Measurements from ENCODE around the gene ASPM.
A peak's percentile ranks its signal among the peaks of the same experiment; 100 is the strongest.

Gene ASPM, protein sequence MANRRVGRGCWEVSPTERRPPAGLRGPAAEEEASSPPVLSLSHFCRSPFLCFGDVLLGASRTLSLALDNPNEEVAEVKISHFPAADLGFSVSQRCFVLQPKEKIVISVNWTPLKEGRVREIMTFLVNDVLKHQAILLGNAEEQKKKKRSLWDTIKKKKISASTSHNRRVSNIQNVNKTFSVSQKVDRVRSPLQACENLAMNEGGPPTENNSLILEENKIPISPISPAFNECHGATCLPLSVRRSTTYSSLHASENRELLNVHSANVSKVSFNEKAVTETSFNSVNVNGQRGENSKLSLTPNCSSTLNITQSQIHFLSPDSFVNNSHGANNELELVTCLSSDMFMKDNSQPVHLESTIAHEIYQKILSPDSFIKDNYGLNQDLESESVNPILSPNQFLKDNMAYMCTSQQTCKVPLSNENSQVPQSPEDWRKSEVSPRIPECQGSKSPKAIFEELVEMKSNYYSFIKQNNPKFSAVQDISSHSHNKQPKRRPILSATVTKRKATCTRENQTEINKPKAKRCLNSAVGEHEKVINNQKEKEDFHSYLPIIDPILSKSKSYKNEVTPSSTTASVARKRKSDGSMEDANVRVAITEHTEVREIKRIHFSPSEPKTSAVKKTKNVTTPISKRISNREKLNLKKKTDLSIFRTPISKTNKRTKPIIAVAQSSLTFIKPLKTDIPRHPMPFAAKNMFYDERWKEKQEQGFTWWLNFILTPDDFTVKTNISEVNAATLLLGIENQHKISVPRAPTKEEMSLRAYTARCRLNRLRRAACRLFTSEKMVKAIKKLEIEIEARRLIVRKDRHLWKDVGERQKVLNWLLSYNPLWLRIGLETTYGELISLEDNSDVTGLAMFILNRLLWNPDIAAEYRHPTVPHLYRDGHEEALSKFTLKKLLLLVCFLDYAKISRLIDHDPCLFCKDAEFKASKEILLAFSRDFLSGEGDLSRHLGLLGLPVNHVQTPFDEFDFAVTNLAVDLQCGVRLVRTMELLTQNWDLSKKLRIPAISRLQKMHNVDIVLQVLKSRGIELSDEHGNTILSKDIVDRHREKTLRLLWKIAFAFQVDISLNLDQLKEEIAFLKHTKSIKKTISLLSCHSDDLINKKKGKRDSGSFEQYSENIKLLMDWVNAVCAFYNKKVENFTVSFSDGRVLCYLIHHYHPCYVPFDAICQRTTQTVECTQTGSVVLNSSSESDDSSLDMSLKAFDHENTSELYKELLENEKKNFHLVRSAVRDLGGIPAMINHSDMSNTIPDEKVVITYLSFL (N-terminal part only)

DNA sequence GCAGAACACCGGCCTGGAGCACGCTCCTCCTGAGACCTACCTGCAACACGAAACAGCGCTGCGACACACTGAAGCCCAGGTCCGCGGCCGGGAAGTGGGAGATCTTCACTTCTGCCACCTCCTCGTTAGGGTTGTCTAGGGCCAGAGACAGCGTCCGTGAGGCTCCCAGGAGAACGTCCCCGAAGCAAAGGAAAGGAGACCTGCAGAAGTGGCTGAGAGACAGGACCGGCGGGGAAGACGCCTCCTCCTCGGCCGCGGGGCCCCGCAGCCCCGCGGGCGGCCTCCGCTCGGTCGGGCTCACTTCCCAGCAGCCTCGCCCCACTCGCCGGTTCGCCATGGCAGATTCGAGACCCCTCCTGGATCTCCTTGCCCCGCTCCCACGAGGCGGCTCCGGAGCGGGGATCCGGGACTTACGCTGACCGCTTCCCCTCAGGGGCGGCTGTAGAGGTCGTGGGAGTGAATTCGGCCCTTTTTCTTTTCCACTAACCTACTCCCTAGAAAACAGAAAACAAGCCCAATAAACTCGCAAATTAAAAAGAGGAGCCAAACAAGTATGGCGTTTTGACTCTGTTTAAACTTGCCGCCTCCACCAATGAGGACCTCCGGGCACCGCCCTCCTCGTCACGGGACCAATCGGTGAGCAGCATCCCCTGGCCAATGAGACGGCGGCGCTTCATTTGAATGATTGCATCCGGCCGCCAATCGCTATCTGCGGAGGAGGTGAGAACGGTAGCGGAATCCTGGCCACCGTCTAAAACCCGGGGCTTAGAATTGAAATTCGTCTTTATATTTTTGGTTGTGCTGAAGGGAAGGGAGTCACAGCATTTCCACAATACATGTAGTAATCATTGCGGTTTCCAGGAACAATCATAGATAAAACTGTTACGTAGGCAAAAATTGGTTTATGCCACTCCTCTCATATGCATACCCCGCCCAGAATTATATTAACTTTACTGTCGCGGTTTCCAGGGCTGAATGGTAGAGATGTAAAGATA is at the start of gene ASPM:
ASPM (minus strand) TSS at position 569 of the 995 bp plus-strand sequence; CDS start at position 337, 232 bp downstream.
- TF ChIP-seq JUND (IDR thresholded peaks at IDR 0.05; ENCODE audit: low read depth) = no peak
- DNase-seq (ENCODE audit: low read depth in 1 of 2, low spot score in 1 of 2) = peak; percentile 74 to 98
- in situ Hi-C loops (cut with HindIII; ENCODE audit: low pct_unique_long_range_greater_than_20kb, low sequenced_read_pairs) = no loop called here

DNA sequence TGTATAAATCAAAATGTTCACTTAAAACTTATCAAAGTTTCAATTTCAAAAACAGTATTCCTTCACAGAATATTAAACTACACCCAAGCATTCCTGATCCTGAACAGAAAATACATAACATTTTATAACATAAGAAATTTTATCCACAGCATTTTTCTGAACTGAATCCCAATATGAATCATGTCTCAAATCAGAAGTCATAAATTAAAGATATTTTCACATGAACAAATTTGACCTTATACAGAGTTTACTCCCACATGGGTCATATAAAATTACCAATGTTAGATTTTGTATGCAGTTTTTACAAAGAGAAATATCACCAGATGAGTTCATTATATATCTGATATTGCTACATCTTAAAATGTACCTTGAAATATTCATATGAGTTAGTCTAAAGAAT is 48.6 kb upstream of the ASPM start:
- in situ Hi-C loops (cut with HindIII; ENCODE audit: low pct_unique_long_range_greater_than_20kb, low sequenced_read_pairs) = no loop called here
- TF ChIP-seq JUND (IDR thresholded peaks at IDR 0.05; ENCODE audit: low read depth) = no peak
- DNase-seq (ENCODE audit: low read depth in 1 of 2, low spot score in 1 of 2) = no peak

DNA sequence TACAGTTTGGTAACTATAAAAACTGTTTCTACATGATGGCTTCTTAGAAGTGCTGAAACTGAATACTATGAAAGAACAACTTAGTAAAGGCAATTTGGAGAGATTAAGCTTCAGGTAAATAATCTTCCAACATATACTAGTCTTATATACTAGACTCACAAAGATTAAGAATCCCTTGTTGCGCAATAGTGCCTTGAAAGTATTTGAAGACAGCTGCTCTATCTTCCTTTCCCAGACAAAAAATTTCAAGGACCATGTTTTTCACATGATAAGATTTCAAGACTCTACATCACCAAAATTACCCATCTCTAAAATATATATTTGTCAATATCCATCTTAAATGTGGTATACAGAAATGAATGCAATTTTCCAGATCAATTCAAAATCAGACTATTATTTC is 37.7 kb upstream of the ASPM start:
- TF ChIP-seq JUND (IDR thresholded peaks at IDR 0.05; ENCODE audit: low read depth) = no peak
- in situ Hi-C loops (cut with HindIII; ENCODE audit: low pct_unique_long_range_greater_than_20kb, low sequenced_read_pairs) = no loop called here

GRCh38 chr1:197183195-197183748 is 36.8 kb upstream of the ASPM start:
- in situ Hi-C loops (cut with HindIII; ENCODE audit: low pct_unique_long_range_greater_than_20kb, low sequenced_read_pairs) = no loop called here
- DNase-seq (ENCODE audit: low read depth in 1 of 2, low spot score in 1 of 2) = no peak
- no peak for TF ChIP-seq JUND (IDR thresholded peaks at IDR 0.05; ENCODE audit: low read depth)

More for the DNA sequence above, 37.7 kb upstream of the ASPM start:
- no peak for DNase-seq (ENCODE audit: low read depth in 1 of 2, low spot score in 1 of 2)

DNA sequence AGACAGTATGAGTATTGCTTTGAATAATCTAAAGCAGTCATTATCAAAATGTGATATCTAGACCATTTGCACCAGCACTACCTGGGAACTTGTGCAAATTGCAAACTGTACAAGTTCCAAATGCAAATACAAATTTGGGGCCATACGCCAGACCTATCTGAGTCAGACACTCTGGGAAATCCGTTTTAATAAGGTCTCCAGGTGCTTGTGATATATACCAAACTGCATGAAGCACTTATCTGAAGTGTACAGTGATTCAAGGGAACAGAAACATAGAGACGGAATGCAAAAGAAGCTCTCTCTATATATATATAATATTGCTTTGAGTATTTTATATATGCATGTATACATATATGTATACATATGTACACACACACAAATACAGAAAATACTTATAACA is 36.2 kb upstream of the ASPM start:
- TF ChIP-seq JUND (IDR thresholded peaks at IDR 0.05; ENCODE audit: low read depth) = no peak
- in situ Hi-C loops (cut with HindIII; ENCODE audit: low pct_unique_long_range_greater_than_20kb, low sequenced_read_pairs) = no loop called here
- DNase-seq (ENCODE audit: low read depth in 1 of 2, low spot score in 1 of 2) = no peak

DNA sequence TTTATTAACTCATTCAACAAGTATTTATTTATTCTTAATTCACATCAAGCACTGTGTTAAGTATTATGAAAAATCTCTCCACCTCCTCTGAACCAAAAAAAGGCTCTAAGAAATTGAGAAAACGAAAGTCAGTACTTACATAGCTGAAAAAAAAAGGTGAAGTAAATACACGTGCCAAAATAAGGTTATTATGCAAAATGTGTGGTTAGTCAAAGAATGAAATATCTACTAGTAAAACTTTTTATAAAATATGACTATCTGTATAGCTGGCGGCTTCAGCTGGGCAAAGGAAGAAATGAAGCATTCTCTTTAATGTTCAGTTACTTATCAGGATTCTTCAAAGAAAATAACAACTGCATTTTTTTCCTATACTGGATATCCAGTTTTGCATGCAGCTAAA is 35.5 kb upstream of the ASPM start:
- in situ Hi-C loops (cut with HindIII; ENCODE audit: low pct_unique_long_range_greater_than_20kb, low sequenced_read_pairs) = no loop called here
- no peak for DNase-seq (ENCODE audit: low read depth in 1 of 2, low spot score in 1 of 2)
- no peak for TF ChIP-seq JUND (IDR thresholded peaks at IDR 0.05; ENCODE audit: low read depth)

- in situ Hi-C loops (cut with HindIII; ENCODE audit: low pct_unique_long_range_greater_than_20kb, low sequenced_read_pairs) = no loop called here
- TF ChIP-seq JUND (IDR thresholded peaks at IDR 0.05; ENCODE audit: low read depth) = no peak
- DNase-seq (ENCODE audit: low read depth in 1 of 2, low spot score in 1 of 2) = peak in 1 of 2 experiments; percentile 56
Measured at GRCh38 chr1:197180252-197180878, 33.9 kb upstream of the ASPM start.

GRCh38 chr1:197178998-197179397 is 32.5 kb upstream of the ASPM start:
- TF ChIP-seq JUND (IDR thresholded peaks at IDR 0.05; ENCODE audit: low read depth) = no peak
- DNase-seq (ENCODE audit: low read depth in 1 of 2, low spot score in 1 of 2) = no peak
- in situ Hi-C loops (cut with HindIII; ENCODE audit: low pct_unique_long_range_greater_than_20kb, low sequenced_read_pairs) = no loop called here

GRCh38 chr1:197174818-197175217 is 28.3 kb upstream of the ASPM start:
- no peak for DNase-seq (ENCODE audit: low read depth in 1 of 2, low spot score in 1 of 2)
- no peak for TF ChIP-seq JUND (IDR thresholded peaks at IDR 0.05; ENCODE audit: low read depth)
- in situ Hi-C loops (cut with HindIII; ENCODE audit: low pct_unique_long_range_greater_than_20kb, low sequenced_read_pairs) = no loop called here

GRCh38 chr1:197173571-197174507 is 27.4 kb upstream of the ASPM start:
- in situ Hi-C loops (cut with HindIII; ENCODE audit: low pct_unique_long_range_greater_than_20kb, low sequenced_read_pairs) = no loop called here
- TF ChIP-seq JUND (IDR thresholded peaks at IDR 0.05; ENCODE audit: low read depth) = no peak
- no peak for DNase-seq (ENCODE audit: low read depth in 1 of 2, low spot score in 1 of 2)

Measured in T47D (cell line).